AG09319 (cell line): ENCODE data around the gene FFAR3.

Source experiments
- DNase-seq: peaks from one replicate; pipeline ENCODE4 v3.0.0-alpha.2; 2010; ENCODE audit warnings: low read depth; ENCODE audit errors: extremely low read depth
- TF ChIP-seq, protein P1 (sequence below): IDR thresholded peaks from 2 replicates; pipeline ENCODE4 v1.5.1; 2011; ENCODE audit warnings: low read depth, mild to moderate bottlenecking, inconsistent platforms, low read length, moderate library complexity

Gene FFAR3

DNA sequence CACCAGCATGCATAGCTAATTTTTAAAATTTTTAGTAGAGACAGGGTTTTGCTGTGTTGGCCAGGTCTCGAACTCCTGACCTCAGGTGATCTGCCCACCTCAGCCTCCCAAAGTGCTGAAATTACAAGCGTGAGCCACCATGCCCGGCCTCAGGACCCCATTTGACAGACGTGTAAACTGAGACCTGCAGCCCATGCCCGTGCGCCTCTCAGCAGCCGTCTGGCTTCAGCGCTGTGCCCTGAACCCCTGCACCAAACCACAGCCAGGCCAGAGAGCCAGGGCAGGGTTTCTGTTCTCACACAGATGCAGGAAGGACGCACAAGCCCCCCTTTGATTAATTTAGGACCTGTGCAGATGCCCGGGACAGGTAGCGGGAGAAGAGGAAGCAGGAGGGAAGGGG is 17.8 kb upstream of the FFAR3 start:
- no peak for DNase-seq
- TF ChIP-seq, protein P1, sequence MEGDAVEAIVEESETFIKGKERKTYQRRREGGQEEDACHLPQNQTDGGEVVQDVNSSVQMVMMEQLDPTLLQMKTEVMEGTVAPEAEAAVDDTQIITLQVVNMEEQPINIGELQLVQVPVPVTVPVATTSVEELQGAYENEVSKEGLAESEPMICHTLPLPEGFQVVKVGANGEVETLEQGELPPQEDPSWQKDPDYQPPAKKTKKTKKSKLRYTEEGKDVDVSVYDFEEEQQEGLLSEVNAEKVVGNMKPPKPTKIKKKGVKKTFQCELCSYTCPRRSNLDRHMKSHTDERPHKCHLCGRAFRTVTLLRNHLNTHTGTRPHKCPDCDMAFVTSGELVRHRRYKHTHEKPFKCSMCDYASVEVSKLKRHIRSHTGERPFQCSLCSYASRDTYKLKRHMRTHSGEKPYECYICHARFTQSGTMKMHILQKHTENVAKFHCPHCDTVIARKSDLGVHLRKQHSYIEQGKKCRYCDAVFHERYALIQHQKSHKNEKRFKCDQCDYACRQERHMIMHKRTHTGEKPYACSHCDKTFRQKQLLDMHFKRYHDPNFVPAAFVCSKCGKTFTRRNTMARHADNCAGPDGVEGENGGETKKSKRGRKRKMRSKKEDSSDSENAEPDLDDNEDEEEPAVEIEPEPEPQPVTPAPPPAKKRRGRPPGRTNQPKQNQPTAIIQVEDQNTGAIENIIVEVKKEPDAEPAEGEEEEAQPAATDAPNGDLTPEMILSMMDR: no peak

DNA sequence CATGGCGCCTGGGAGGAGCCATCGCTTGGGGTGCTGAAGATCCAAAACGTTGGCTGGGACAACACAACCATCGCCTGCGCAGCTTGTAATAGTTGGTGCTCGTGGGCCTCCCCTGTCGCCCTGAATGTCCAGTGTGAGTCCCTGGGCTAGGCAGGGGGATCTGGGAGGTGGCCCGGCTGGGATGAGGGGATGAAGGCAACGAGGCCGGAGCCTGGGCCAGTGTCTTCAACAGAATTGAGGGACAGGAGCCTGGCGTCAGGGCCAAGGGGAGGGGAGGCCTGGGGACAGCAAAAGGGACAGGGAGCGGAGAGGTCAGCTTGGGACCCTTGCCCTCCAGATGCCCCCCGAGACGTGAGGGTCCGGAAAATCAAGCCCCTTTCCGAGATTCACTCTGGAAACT is 17.3 kb upstream of the FFAR3 start:
- TF ChIP-seq, protein P1: no peak
- no peak for DNase-seq

DNA sequence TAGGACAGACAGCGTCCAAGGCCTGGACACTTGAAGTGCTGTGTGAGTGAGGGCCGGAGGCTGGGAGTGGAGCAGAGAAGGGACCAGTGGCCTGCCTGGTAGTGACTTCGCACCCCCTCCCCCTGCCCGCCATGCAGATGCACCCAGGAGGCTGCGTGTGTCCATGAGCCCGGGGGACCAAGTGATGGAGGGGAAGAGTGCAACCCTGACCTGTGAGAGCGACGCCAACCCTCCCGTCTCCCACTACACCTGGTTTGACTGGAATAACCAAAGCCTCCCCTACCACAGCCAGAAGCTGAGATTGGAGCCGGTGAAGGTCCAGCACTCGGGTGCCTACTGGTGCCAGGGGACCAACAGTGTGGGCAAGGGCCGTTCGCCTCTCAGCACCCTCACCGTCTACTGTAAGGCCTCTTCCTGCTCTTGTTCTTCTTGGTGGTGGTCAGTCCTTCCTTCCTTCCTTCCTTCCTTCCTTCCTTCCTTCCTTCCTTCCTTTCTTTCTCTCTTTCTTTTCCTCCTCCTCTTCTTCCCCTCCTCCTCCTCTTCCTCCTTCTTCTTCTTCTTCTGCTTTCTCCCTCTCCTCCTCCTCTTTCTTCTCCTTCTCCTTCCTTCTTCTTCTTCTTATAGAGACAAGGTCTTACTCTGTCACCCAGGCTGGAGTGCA is 16.6 kb upstream of the FFAR3 start:
- TF ChIP-seq, protein P1: no peak
- no peak for DNase-seq

DNA sequence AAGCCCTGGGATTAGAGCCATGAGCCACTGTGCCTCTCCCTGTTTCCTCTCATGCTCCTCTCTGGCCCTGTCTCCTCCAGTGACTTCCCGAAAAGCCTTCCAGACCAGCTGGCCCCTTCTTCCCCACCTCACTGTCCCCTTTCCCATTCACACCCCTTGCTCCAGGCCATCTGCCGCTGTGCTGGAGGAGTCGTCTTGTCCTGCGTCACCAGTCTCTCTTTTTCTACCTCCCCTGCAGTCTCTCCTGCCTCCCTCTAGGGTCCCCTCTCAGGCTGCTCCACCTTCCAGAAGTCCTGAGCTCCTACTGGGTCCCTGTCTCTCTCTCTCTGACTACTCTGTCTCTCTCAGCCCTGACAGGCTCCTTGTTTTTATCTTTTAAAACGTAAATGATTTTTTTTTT is 15.8 kb upstream of the FFAR3 start:
- TF ChIP-seq, protein P1: no peak
- no peak for DNase-seq

DNA sequence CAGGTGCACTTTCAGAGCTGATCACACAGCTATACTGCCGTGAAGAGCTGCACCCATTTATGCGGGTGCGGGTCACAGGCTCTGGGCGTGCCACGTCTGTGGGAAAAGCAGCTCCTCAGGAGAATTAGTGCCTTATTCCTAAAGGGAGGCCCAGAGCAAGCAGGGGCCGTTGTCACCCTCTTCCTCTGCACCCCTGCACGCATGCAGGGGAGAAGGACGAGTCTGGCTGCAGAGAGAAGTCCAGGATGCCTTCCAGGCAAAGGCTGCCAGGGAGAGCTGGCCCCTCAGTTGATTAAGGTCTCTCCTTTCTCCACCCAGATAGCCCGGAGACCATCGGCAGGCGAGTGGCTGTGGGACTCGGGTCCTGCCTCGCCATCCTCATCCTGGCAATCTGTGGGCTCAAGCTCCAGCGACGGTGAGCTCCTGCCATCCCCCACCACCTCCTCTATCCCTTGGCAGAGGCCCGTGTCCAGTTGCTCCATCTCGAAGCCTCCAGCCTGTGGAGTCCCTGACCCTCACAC is 13.7 kb upstream of the FFAR3 start:
- no peak for DNase-seq

DNA sequence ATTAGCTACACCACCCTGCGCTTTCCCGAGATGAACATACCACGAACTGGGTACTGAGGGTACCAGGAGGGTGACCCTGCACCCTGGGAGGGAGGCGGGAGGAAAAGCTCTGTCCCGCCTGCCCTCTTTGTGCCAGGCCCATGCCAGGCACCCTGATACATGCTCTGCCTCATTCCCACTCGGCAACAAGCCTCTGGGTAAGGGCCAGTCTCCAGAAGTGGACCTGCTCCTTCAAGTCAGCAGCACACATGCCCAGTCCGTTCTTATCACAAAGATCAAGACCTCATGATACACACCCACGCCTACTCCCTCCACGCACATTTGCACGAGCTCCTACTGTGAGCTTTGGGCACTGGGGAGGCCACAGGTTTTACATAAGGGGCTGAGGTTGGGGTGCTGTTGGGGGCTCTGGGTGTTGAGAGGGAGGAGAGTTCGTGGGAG is 12.6 kb upstream of the FFAR3 start:
- DNase-seq: no peak
- TF ChIP-seq, protein P1: no peak

More for the DNA sequence above, 13.7 kb upstream of the FFAR3 start:
- TF ChIP-seq, protein P1: no peak

DNA sequence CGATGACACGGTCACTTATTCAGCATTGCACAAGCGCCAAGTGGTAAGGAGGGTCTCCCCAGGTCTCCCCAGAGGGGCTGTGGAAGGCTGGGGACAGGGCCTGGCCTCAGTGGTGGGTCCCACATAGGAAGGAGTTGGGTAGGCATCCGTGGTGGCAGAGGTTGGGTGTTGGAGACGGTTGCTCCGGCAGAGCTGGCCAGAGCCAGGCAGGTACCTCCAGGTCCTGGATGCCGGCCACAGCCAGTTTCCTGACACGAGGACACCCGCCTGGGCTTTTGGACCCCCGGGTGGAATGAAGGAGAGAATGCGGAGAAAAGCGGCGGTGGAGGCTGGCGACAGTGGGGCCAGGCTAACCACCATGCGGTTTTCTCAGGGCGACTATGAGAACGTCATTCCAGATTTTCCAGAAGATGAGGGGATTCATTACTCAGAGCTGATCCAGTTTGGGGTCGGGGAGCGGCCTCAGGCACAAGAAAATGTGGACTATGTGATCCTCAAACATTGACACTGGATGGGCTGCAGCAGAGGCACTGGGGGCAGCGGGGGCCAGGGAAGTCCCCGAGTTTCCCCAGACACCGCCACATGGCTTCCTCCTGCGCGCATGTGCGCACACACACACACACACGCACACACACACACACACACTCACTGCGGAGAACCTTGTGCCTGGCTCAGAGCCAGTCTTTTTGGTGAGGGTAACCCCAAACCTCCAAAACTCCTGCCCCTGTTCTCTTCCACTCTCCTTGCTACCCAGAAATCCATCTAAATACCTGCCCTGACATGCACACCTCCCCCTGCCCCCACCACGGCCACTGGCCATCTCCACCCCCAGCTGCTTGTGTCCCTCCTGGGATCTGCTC is 11.8 kb upstream of the FFAR3 start:
- DNase-seq: no peak
- TF ChIP-seq, protein P1: no peak
